ENCODE results near the gene TRIM51. TPM values are rescaled to one million over a fixed set of nuclear protein-coding genes. Genes with fewer than 3 reads are reported as not detected.

TRIM51 gene
- not detected in 5 replicates for total RNA-seq (2022; extraction: Qiagen RNA extraction; ENCODE audit: low read depth)

DNA sequence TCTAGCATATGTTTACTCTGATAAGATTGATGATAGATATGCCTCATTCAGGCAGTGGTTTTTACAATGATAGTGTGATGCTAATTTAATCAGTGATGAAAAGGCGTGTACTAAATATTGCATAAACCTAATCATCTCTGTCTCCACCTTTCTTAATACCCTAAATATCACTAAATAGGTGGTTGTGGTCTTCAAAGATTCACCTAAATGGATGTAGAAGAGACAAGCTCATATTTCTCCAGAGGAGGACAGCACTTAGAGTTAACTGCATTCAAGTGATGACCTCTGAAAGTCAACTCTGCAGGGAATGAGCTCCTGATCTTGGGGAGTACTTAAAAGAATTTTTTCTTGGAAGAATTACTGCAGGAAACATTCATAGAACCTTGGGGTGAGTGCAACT lies at the start of gene TRIM51:
TRIM51 (plus strand) TSS at position 301 of the 400 bp plus-strand sequence. CDS start 2,132 bp downstream, outside the sequence.

GRCh38 chr11:55838452-55838851 lies 44.6 kb upstream of the TRIM51 start, which contains the start of gene OR5D16:
TSS of gene OR5D16 (plus strand) at chr11:55838752. CDS start at chr11:55838752, 0 bp downstream.

DNA sequence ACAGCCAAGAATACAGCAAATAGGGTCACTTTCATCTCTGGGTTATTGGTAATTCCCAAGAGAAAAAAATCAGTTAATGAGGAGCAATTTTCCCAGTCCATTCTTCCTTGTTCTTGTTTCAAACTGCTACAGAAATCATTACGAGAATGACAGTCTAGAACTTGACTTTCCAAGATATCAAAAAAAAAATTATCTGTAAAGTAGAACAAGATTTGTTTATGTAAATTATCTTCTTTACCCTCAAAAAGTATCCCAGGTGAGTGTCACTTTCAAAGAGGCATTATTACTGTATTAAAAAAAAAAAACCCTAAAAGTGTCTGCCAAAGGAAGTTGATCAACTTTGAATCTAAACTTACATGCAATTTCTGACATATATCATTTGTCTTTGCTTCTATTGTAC lies 31.4 kb downstream of the TRIM51 start, which contains the start of gene OR5W2:
OR5W2 (minus strand) TSS at position 101 of the 400 bp plus-strand sequence; CDS start at position 101, 0 bp downstream.

DNA sequence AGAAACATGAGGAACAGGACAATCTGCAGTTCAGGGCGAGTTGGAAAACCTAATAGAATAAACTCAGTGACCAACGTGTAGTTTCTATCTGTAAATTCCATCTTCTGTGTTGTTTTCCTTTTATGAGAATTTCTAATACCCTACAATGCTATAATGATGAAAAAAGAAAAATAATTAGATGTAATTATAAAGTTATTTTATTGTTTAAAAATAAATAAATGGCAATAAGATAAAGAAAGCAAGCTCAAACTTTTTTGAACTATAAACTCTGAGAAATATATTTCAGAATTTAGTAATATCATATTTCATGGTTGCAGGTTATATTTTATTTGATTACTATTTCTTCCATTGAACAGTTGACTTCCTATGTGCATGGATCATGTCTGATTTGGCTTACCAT lies 53.2 kb downstream of the TRIM51 start, which contains the start of gene OR5I1:
OR5I1 (minus strand) TSS at position 101 of the 400 bp plus-strand sequence; CDS start at position 101, 0 bp downstream.

Other genes starting within 250 kb of the TRIM51 start
- not detected in 5 replicates for gene OR4P4, start 248.2 kb upstream of the TRIM51 start, total RNA-seq (2022; extraction: Qiagen RNA extraction; ENCODE audit: low read depth)
- not detected in 5 replicates for gene OR4S2, start 235.0 kb upstream of the TRIM51 start, total RNA-seq (2022; extraction: Qiagen RNA extraction; ENCODE audit: low read depth)
- not detected in 5 replicates for gene OR4C6, start 221.1 kb upstream of the TRIM51 start, total RNA-seq (2022; extraction: Qiagen RNA extraction; ENCODE audit: low read depth)
- gene OR5D13, start 109.9 kb upstream of the TRIM51 start, total RNA-seq (2022; extraction: Qiagen RNA extraction; ENCODE audit: low read depth) = not detected in 5 replicates
- gene OR5D14, start 87.7 kb upstream of the TRIM51 start, total RNA-seq (2022; extraction: Qiagen RNA extraction; ENCODE audit: low read depth) = not detected in 5 replicates
- not detected in 5 replicates for gene OR5L1, start 71.9 kb upstream of the TRIM51 start, total RNA-seq (2022; extraction: Qiagen RNA extraction; ENCODE audit: low read depth)
- gene OR5D18, start 63.7 kb upstream of the TRIM51 start, total RNA-seq (2022; extraction: Qiagen RNA extraction; ENCODE audit: low read depth) = not detected in 5 replicates
- gene OR5L2, start 56.1 kb upstream of the TRIM51 start, total RNA-seq (2022; extraction: Qiagen RNA extraction; ENCODE audit: low read depth) = not detected in 5 replicates
- not detected in 5 replicates for gene OR5D16, start 44.5 kb upstream of the TRIM51 start, total RNA-seq (2022; extraction: Qiagen RNA extraction; ENCODE audit: low read depth)
- gene OR5W2, start 31.3 kb downstream of the TRIM51 start, total RNA-seq (2022; extraction: Qiagen RNA extraction; ENCODE audit: low read depth) = not detected in 5 replicates
- gene OR5I1, start 53.1 kb downstream of the TRIM51 start, total RNA-seq (2022; extraction: Qiagen RNA extraction; ENCODE audit: low read depth) = not detected in 5 replicates
- not detected in 5 replicates for gene OR10AG1, start 86.6 kb downstream of the TRIM51 start, total RNA-seq (2022; extraction: Qiagen RNA extraction; ENCODE audit: low read depth)
- not detected in 5 replicates for gene OR5F1, start 111.3 kb downstream of the TRIM51 start, total RNA-seq (2022; extraction: Qiagen RNA extraction; ENCODE audit: low read depth)
- not detected in 5 replicates for gene OR5AS1, start 144.4 kb downstream of the TRIM51 start, total RNA-seq (2022; extraction: Qiagen RNA extraction; ENCODE audit: low read depth)
- not detected in 5 replicates for gene OR8I2, start 210.0 kb downstream of the TRIM51 start, total RNA-seq (2022; extraction: Qiagen RNA extraction; ENCODE audit: low read depth)
- not detected in 5 replicates for gene OR8H2, start 220.4 kb downstream of the TRIM51 start, total RNA-seq (2022; extraction: Qiagen RNA extraction; ENCODE audit: low read depth)
- not detected in 5 replicates for gene OR8H3, start 239.1 kb downstream of the TRIM51 start, total RNA-seq (2022; extraction: Qiagen RNA extraction; ENCODE audit: low read depth)